B cell (primary cell): ENCODE results near the gene ANKRD49. TPM values are rescaled to one million over a fixed set of nuclear protein-coding genes. Genes with fewer than 3 reads are reported as not detected.

Experiments used
- ATAC-seq: fragments of 200-7000 bp; cut with Tn5 transposase; one replicate; pipeline ENCODE4 v1.10.0; 2021; ENCODE audit warnings: low read depth, mild to moderate bottlenecking, moderate number of reproducible peaks, moderate library complexity
- CTCF ChIA-PET: fragments of 350-600 bp; sonication (Branson Sonifier 250); formaldehyde crosslinking; loops from one replicate; lab custom pipeline; 2021; ENCODE audit warnings: antibody characterized with exemption, inconsistent platforms; lab: Charles Lee
- POLR2A ChIA-PET: fragments of 350-600 bp; sonication (Branson Sonifier 250); formaldehyde crosslinking; loops from one replicate; lab custom pipeline; 2021; ENCODE audit warnings: antibody characterized with exemption; lab: Charles Lee
- DNase-seq: peaks from one replicate; pipeline ENCODE4 v3.0.0; 2013
- H2AFZ ChIP-seq: 2 replicates; pipeline ENCODE4 v1.6.1; 2012; ENCODE audit warnings: mild to moderate bottlenecking, low read depth, low read length; ENCODE audit not compliant: insufficient read depth, poor library complexity, severe bottlenecking
- H3K27ac ChIP-seq, 2 donors: 1 replicate in 1 of 2; 2 replicates in 1 of 2; pipeline ENCODE4 v1.5.1; 2012 to 2013; ENCODE audit warnings: low read length in 2 of 2, mild to moderate bottlenecking in 2 of 2, moderate library complexity in 1 of 2
- H3K27me3 ChIP-seq, 4 experiments: fragments of 200-600 bp in 1 of 4; sonication (generic) in 1 of 4; replicated peaks in 1 of 4; 1 replicate in 2 of 4; 2 replicates in 2 of 4; pipeline versions ENCODE4 v1.6.1 to v1.7.0; 2013 to 2016; ENCODE audit warnings: low read length in 3 of 4, mild to moderate bottlenecking in 2 of 4, mixed read lengths in 1 of 4, moderate library complexity in 1 of 4; ENCODE audit not compliant: insufficient read depth in 4 of 4, control insufficient read depth in 3 of 4; ENCODE audit errors: control extremely low read depth in 1 of 4
- H3K36me3 ChIP-seq, 2 experiments: replicated peaks in 1 of 2; 1 replicate in 1 of 2; 2 replicates in 1 of 2; pipeline versions ENCODE4 v1.6.1 to v1.7.1; 2013; ENCODE audit warnings: low read length in 1 of 2; ENCODE audit not compliant: insufficient read depth in 2 of 2, control insufficient read depth in 1 of 2; ENCODE audit errors: control extremely low read depth in 1 of 2, extremely low read depth in 1 of 2
- H3K4me1 ChIP-seq, 2 donors: fragments of 200-600 bp in 1 of 2; sonication (generic) in 1 of 2; 1 replicate in 1 of 2; 2 replicates in 1 of 2; pipeline versions ENCODE4 v1.5.1 to v1.6.1; 2013 to 2017; ENCODE audit warnings: low read length in 2 of 2; ENCODE audit not compliant: control insufficient read depth in 2 of 2, insufficient read depth in 2 of 2
- H3K4me2 ChIP-seq: replicated peaks from 2 replicates; pipeline ENCODE3; 2012; ENCODE audit warnings: mild to moderate bottlenecking, low read depth, low read length; ENCODE audit not compliant: poor library complexity, severe bottlenecking
- H3K4me3 ChIP-seq, 5 experiments: fragments of 200-600 bp in 1 of 5; sonication (generic) in 1 of 5; 1 replicate in 3 of 5; 2 replicates in 2 of 5; pipeline versions ENCODE4 v1.5.1 to v1.7.0; 2011 to 2016; ENCODE audit warnings: low read length in 4 of 5, mild to moderate bottlenecking in 4 of 5, low read depth in 2 of 5, control low read depth in 1 of 5, moderate library complexity in 1 of 5; ENCODE audit not compliant: insufficient read depth in 1 of 5; ENCODE audit errors: control extremely low read depth in 1 of 5, extremely low read depth in 1 of 5
- H3K79me2 ChIP-seq: fragments of 200-600 bp; sonication (generic); one replicate; pipeline ENCODE4 v1.6.0; 2016; ENCODE audit warnings: low read length; ENCODE audit not compliant: control insufficient read depth, insufficient read depth
- H3K9ac ChIP-seq: fragments of 200-600 bp; sonication (generic); 2 replicates; pipeline ENCODE4 v1.6.1; 2017; ENCODE audit warnings: mild to moderate bottlenecking, low read length, moderate library complexity
- H3K9me3 ChIP-seq, 3 donors: one replicate each; pipeline versions ENCODE4 v1.6.1 to v1.7.1; 2013; ENCODE audit warnings: low read length in 2 of 3; ENCODE audit not compliant: control insufficient read depth in 2 of 3, insufficient read depth in 1 of 3; ENCODE audit errors: control extremely low read depth in 1 of 3
- H4K20me1 ChIP-seq: 2 replicates; pipeline ENCODE4 v1.6.0; 2012; ENCODE audit warnings: mild to moderate bottlenecking, low read length; ENCODE audit not compliant: insufficient read depth, control insufficient read depth, poor library complexity, severe bottlenecking
- H3K27ac Mint-ChIP-seq: one replicate; pipeline ENCODE4 v1.8.0; 2021; ENCODE audit warnings: mixed read lengths
- H3K27me3 Mint-ChIP-seq: one replicate; pipeline ENCODE4 v1.8.0; 2021; ENCODE audit warnings: mixed read lengths
- H3K4me1 Mint-ChIP-seq: one replicate; pipeline ENCODE4 v1.8.0; 2021; ENCODE audit warnings: mixed read lengths
- H3K4me3 Mint-ChIP-seq: one replicate; pipeline ENCODE4 v1.8.0; 2021; ENCODE audit warnings: mixed read lengths
- H3K9me3 Mint-ChIP-seq: one replicate; pipeline ENCODE4 v1.8.0; 2022; ENCODE audit warnings: mixed read lengths; ENCODE audit not compliant: insufficient read depth
- EZH2 ChIP-seq: IDR thresholded peaks from 2 replicates; pipeline ENCODE4 v1.6.1; 2012; ENCODE audit warnings: borderline replicate concordance, low read depth, mild to moderate bottlenecking, moderate library complexity, low read length; ENCODE audit not compliant: insufficient read depth, poor library complexity, severe bottlenecking
- WGBS: methylation state at CpG from one replicate; pipeline ENCODE4 v1.1.5; 2013; ENCODE audit warnings: missing lambda C conversion rate; ENCODE audit not compliant: insufficient coverage; 5-methylcytosine and 5-hydroxymethylcytosine counted together
- intact Hi-C: fragments of 100-400 bp; cut with micrococcal nuclease; formaldehyde crosslinking; loops from one replicate; pipeline ENCODE4 v1.10.0; 2022
- polyA plus RNA-seq: library from polyadenylated mRNA; depleted of rRNA; stranded (reverse); fragments of >200 nt; gene quantifications from 2 replicates; pipeline ENCODE4 v1.2.3, GENCODE V29; 2012
- total RNA-seq, 2 donors: library from RNA; stranded (reverse); fragments of 120-200 nt in 1 of 2; gene quantifications; 1 replicate in 1 of 2; 2 replicates in 1 of 2; pipeline versions ENCODE4 v1.2.3 to v1.2.4, GENCODE V29; 2013 to 2022
- TF ChIP-seq, protein P1 (sequence below): fragments of 200-600 bp; IDR thresholded peaks from one replicate; pipeline ENCODE4 v1.8.0; 2022; ENCODE audit warnings: antibody characterized with exemption, mild to moderate bottlenecking

ANKRD49 gene
- total and polyA plus RNA-seq, 2 donors (not counting 1 experiment from before 2014, with no cell fraction given) = 21.3 to 51.4 TPM

DNA sequence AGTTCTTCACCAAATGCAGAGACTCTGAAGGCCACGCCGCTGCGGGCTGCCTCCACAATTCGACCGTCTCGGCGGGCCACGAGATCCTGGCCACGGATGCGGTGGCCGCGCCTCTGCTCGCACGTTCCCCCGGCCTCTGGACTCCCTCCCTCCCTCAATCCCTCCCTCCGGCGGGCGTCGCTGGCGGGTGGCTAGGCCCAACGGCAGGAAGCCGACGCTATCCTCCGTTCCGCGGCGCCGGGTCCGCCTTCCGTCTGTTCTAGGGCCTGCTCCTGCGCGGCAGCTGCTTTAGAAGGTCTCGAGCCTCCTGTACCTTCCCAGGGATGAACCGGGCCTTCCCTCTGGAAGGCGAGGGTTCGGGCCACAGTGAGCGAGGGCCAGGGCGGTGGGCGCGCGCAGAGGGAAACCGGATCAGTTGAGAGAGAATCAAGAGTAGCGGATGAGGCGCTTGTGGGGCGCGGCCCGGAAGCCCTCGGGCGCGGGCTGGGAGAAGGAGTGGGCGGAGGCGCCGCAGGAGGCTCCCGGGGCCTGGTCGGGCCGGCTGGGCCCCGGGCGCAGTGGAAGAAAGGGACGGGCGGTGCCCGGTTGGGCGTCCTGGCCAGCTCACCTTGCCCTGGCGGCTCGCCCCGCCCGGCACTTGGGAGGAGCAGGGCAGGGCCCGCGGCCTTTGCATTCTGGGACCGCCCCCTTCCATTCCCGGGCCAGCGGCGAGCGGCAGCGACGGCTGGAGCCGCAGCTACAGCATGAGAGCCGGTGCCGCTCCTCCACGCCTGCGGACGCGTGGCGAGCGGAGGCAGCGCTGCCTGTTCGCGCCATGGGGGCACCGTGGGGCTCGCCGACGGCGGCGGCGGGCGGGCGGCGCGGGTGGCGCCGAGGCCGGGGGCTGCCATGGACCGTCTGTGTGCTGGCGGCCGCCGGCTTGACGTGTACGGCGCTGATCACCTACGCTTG is 50.2 kb downstream of the ANKRD49 start, which contains the start of gene FUT4:
FUT4 (plus strand) TSS at position 227 of the 951 bp plus-strand sequence; CDS start at position 440, 213 bp downstream.
- H3K4me2 ChIP-seq = peak within 1 kb of the TSS; percentile 90
- H3K4me3 ChIP-seq = peak within 1 kb of the TSS; percentile 34 to 79 (median 70)
- ChIA-PET CTCF (interaction anchor here (1.1 to 1.5 kb wide), 2 partner anchors 9 to 27 kb away, joined by 3 to 4 read pairs; no protein-coding TSS in a partner anchor), POLR2A (no interaction called here)
- H3K36me3 ChIP-seq = no peaks in the 10 kb centered on the region
- peaks cover 23% of the 10 kb centered on the region for H3K4me1 Mint-ChIP-seq
- WGBS = under 1% methylated on average over 109 of the region's 109 CpGs
- no peaks in the 10 kb centered on the region for H3K27me3 ChIP-seq
- peak within 1 kb of the TSS; percentile 66 to 84 for H3K27ac ChIP-seq
- peak within 1 kb of the TSS; percentile 84 for H3K9ac ChIP-seq
- H3K79me2 ChIP-seq = no peaks in the 10 kb centered on the region
- H3K4me1 ChIP-seq = peaks cover 6 to 18% of the 10 kb centered on the region in 2 donors
- H3K9me3 Mint-ChIP-seq = no peaks in the 10 kb centered on the region
- peak; percentile 82 for ATAC-seq
- peaks cover 5% of the 10 kb centered on the region for H4K20me1 ChIP-seq
- peaks cover 4% of the 10 kb centered on the region for H3K27me3 Mint-ChIP-seq
- TF ChIP-seq, protein P1, sequence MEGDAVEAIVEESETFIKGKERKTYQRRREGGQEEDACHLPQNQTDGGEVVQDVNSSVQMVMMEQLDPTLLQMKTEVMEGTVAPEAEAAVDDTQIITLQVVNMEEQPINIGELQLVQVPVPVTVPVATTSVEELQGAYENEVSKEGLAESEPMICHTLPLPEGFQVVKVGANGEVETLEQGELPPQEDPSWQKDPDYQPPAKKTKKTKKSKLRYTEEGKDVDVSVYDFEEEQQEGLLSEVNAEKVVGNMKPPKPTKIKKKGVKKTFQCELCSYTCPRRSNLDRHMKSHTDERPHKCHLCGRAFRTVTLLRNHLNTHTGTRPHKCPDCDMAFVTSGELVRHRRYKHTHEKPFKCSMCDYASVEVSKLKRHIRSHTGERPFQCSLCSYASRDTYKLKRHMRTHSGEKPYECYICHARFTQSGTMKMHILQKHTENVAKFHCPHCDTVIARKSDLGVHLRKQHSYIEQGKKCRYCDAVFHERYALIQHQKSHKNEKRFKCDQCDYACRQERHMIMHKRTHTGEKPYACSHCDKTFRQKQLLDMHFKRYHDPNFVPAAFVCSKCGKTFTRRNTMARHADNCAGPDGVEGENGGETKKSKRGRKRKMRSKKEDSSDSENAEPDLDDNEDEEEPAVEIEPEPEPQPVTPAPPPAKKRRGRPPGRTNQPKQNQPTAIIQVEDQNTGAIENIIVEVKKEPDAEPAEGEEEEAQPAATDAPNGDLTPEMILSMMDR = no peak
- TF ChIP-seq EZH2 = no peak
- H3K4me3 Mint-ChIP-seq = peak within 1 kb of the TSS; percentile 100
- H2AFZ ChIP-seq = peak within 1 kb of the TSS; percentile 98
- DNase-seq = peak; percentile 79
- peaks cover 0 to 3% (median 0%) of the 10 kb centered on the region in 3 donors for H3K9me3 ChIP-seq
- intact Hi-C loops = loop anchor here (1.0 kb wide), 1 partner anchor 51 kb away; the partner anchor contains the start of genes ANKRD49 and MRE11
- peak within 1 kb of the TSS; percentile 98 for H3K27ac Mint-ChIP-seq
